GM12872 (cell line): ENCODE measurements around the gene TOR4A.

Experiments used
- CTCF ChIP-seq: IDR thresholded peaks from 3 replicates; pipeline ENCODE4 v1.5.1; 2011; ENCODE audit warnings: low read depth, mild to moderate bottlenecking, low read length, moderate library complexity; ENCODE audit not compliant: insufficient read depth

TOR4A gene

GRCh38 chr9:137326445-137327065 is 49.0 kb downstream of the TOR4A start:
- TF ChIP-seq CTCF, result no peak

GRCh38 chr9:137330689-137331088 is 53.2 kb downstream of the TOR4A start:
- TF ChIP-seq CTCF, result no peak

DNA sequence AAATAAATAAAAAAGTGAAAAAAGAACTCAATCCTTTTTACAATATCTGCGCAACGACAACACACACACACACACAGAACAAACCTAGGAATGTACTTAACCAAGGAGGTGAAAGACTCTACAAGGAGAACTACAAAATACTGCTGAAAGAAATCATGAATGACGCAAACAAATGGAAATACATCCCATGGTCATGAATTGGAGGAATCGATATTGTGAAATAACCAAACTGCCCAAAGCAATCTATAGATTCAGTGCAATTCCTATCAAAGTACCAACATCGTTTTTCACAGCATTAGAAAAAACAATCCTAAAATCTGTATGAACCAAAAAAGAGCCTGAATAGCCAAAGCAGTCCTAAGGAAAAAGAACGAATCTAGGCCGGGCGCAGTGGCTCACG is 54.4 kb downstream of the TOR4A start:
- no peak for TF ChIP-seq CTCF
